HG03521 (cell line): ENCODE data around the gene CEP162.
"Not testable (repeated sequence)": the region's sequence is repeated elsewhere in the genome, so short reads cannot be mapped to it uniquely, and the experiment has no call there.

Experiments used
- ATAC-seq: cut with Tn5 transposase; IDR thresholded peaks from one replicate; pipeline ENCODE4 v1.9.1; 2021; ENCODE audit warnings: mild to moderate bottlenecking, moderate library complexity; ENCODE audit not compliant: unreplicated experiment

CEP162 gene

DNA sequence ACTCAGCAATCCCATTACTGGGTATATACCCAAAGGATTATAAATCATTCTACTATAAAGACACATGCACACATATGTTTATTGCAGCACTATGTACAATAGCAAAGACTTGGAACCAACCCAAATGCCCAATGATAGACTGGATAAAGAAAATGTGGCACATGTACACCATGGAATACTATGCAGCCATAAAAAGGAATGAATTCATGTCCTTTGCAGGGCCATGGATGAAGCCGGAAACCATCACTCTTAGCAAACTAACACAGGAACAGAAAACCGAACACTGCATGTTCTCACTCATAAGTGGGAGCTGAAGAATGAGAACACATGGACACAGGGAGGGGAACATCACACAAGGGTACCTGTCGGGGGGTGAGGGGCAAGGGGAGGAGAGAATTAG is 63.1 kb downstream of the CEP162 start:
- ATAC-seq: not testable (repeated sequence)

DNA sequence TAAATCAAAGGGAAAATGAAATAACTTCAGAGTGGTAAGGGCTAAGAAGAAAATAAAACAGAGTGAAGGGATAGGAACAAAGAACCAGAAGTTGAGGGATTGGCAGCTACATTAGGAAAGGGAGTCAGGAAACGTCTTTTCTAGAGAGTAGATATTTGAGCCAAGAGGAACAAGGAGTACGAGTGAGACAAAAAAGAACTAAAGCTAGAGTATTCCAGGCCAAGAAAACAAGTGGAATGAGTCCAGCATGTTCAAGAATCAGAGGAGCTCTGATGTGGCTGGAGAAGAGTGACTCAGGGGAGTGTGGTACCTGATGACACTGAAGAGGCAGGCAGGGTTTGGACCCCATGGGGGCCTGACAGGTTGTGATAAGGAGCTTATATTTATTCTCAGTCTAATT is 66.3 kb downstream of the CEP162 start:
- ATAC-seq: no peak

DNA sequence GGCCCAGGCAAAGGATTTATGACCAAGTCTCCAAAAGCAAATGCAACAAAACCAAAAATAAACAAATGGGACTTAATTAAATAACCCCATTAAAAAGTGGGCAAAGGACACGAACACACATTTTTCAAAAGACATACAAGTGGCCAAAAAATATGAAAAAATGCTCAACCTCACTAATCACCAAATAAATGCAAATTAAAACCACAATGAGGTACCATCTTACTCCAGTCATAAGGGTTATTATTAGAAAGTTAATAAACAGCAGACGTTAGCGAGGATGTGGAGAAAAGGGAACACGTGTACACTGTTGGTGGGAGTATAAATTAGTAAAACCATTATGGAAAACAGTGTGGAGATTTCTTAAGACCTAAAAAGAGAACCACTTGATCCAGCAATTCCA is 71.1 kb downstream of the CEP162 start:
- ATAC-seq: no peak

DNA sequence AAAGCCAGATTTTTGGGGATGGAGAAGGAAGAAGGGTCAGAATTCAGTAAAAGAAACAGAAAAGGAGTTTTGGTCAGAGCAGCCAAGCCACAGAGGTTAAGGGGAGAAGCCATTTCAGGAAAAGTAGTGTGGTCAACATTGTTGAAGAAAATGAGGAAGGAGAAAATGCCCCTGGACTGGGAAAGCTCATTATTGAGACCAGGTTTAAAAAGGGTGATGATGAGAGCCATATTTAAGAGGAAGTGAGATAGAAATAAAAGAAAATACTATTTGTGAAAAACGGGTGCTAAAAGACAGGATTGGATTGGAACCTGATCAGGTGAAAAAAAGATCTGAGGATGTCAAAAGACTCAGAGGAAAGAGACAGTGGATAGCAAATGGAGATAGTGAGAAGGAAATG is 75.8 kb downstream of the CEP162 start:
- ATAC-seq: no peak

DNA sequence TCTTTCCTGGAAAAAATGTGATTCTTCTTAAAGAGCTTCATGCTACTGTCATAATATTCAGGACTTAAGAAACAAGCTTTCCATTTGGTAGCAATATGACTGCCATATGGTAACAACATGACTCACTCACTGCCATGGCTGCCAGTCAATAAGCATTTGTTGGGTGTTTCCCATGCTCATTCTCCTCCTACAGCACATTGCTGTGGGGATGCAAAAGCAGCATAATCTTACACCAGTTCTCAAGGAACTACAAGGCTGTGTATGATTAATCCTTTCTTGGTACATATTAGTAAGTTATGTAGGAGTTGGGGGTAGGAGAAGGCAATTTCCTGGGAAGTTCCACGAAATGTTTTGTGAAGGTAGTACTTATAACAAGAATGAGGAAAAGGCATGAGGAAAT is 76.7 kb downstream of the CEP162 start:
- ATAC-seq: no peak

DNA sequence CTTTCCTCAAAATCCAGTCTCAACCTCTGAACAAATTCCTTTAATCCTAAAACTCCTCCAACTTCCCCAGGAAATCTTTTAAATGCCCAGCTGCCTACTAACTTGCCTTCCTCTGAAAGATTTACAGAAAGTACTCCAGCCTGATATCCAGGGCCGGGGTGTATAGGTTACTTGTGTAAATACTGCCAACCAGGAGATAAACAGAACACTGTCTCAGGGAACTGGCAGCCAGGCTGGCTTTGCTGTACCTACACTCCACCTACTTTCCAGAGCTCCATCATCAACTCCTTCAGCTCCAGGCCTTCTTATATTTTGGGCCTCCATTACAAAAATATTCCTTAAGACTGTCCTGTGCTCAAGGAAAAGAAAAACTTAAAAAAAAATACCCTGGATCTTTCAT is 85.9 kb downstream of the CEP162 start:
- ATAC-seq: no peak

DNA sequence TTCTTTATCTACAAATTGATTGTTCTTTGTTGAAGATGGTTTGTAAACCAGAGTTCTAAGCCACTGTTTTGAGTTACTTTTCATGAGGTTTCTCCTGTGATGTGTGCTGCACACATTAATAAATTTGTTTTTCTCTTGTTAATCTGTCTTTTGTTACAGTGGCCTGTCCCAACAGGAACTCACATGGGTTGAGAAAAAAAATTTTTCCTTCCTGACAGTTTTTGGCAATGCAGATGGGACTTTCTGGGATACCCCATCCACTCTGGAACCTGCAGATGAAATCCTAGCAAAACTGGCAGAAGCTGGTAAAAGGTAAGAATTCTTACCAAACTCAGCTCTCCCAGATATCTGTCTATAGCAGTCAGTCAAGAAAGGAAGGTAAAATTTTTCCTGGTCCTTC is 88.1 kb downstream of the CEP162 start:
- ATAC-seq: no peak

DNA sequence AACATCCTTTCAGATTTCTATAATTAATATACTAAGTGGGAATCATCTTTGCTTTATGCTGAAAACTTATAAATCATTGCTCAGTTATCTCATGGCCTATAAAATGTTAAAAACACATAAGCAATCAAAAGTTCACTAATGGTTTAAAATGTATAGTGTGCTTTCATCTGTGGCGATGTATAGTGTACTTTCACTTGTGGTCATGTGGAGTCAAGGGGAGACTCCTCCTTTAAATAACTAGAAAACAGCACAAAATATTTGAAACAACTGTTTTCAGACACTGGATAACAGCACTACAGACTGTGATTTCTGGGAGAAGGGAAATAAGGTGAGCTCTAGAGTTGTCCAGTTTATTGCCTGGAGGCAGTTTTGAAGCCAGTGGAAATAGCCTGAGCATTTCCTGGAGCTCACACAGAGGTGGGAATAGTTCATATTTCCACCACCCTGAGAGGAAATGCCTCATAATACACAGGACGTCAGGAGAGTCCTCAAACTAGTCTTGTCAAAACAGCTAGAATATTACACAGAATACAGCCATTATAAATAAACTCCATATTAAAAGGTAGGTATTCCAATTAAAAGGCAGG is 89.4 kb downstream of the CEP162 start:
- no peak for ATAC-seq

DNA sequence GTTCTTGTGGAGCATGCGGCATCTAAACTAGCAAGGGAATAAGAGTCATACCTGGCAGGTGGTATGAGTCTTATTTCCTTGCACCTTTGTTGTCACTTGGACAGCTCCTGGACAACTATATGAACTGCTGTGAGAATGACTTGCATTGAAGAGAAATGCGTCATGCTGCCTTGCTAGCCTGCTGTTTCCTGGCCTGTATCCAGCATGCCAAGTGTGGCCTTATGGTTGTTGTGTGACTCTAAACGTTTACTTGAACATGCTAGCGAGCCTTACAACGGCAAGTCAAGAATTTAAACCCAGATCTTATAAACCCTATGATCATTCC is 90.4 kb downstream of the CEP162 start:
- ATAC-seq: no peak

DNA sequence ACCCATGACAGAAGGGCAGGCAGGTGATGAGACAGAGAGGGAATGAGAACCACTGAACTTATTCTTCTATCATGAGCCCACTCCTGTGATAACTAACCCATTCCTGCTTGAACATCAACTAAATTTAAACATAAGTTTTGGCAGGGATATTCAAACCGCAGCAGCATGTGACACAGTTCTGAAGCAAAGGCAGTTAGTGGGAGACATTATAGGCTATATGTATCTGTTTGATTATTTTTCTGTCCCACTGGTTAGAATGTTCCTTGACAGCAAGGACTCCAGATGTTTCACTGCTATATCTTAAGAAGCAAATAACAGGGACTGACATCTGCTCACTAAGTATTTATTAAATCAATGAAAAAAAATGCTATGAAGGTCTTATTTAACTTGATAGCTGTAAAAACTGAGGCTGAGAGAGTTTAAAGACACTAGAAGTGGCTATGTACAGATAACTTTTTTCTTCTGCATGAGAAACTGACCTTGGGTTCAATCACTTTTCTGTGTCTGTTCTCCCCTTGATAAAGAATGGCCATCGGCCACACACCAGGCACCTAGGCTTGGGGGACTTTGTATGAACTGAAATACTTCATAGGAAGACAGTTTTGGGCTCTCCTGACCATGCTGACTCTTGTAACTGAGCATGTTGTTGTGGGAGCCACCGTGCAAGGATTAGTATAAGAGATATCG is 90.9 kb downstream of the CEP162 start:
- no peak for ATAC-seq

DNA sequence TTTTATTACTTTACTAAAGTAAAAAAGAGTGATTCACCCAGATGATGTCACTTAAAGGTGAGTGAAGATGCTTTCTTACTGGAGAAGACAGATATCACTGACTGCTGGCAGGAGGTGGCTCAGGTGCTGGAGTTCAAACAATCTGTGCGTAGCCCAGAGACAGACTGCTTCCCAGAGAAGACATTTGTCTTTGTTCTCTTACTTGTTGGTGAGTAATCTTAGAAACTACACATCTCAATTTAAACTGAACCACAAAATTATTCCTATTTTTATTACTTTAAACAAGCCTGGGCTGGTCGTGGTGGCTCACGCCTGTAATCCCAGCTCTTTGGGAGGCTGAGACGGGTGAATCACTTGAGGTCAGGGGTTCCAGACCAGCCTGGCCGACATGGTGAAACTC is 92.2 kb downstream of the CEP162 start:
- no peak for ATAC-seq

DNA sequence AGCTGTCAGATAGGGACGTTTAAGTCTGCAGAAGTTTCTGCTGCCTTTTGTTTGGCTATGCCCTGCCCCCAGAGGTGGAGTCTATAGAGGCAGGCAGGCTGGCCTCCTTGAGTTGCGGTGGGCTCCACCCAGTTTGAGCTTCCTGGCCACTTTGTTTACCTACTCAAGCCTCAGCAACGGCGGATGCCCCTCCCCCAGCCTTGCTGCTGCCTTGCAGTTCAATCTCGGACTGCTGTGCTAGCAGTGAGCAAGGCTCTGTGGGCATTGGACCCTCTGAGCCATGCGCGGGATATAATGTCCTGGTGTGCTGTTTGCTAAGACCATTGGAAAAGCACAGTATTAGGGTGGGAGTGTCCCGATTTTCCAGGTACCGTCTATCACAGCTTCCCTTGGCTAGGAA is 94.1 kb downstream of the CEP162 start:
- ATAC-seq: not testable (repeated sequence)

DNA sequence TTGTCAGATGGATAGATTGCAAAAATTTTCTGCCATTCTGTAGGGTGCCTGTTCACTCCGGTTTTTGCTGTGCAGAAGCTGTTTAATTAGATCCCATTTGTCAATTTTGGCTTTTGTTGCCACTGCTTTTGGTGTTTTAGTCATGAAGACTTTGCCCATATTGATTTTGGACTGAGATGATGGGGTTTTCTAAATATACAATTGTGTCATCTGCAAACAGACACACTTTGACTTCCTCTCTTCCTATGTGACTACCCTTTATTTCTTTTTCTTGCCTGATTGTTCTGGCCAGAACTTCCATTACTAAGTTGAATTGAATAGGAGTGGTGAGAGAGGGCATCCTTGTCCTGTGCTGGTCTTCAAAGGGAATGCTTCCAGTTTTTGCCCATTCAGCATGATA is 97.9 kb downstream of the CEP162 start:
- ATAC-seq: not testable (repeated sequence)

DNA sequence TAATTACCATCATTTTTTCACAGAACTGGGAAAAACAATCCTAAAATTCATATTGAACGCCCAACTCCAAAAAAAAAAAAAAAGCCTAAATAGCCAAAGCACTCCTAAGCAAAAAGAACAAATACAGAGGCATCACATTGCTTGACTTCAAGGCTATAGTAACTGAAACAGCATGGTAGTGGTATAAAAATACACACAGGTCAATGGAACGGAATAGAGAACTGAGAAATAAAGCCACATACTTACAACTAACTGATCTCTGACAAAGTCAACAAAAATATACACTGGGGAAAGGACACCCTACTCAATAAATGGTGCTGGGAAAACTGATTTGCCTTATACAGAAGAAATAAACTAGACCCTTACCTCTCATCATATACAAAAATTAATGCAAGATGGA is 104.3 kb downstream of the CEP162 start:
- no peak for ATAC-seq

DNA sequence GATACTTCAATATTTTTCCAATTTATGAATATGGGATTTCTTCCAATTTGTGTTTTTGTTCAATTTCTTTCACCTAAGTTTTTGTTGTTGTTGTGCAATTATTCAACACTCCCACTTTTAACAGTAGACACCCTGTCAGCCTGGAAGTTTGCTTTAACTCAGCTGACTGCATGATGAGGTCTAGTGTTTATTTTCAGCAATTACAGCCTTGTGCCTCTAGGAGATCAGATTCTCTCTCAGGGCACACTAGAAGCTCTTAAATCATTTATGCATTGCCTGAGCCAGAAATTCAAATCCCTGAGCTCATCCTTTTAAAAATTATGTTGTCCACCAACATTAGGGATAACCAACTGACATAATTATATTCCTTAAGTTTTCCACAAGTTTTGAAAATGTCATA is 108.2 kb downstream of the CEP162 start:
- no peak for ATAC-seq

DNA sequence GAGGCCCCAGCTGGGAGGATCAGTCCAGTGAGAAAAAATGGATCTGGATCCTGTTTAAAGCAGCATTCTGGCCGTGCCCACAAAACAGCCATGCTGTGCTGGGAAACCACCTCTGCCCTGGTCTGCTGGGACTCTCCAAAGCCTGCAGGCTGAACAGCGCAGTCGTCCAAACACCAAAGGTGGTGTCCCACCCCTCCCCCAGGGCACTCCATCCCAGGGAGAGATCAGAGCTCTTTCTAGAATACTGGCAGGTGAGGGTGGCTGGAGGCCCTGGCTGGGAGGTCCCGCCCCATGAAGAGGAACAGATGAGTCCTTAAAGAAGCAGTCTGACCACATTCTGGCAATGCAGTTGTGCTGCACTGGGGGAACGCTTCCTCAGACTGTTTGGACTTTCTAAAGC is 109.3 kb downstream of the CEP162 start:
- no peak for ATAC-seq

DNA sequence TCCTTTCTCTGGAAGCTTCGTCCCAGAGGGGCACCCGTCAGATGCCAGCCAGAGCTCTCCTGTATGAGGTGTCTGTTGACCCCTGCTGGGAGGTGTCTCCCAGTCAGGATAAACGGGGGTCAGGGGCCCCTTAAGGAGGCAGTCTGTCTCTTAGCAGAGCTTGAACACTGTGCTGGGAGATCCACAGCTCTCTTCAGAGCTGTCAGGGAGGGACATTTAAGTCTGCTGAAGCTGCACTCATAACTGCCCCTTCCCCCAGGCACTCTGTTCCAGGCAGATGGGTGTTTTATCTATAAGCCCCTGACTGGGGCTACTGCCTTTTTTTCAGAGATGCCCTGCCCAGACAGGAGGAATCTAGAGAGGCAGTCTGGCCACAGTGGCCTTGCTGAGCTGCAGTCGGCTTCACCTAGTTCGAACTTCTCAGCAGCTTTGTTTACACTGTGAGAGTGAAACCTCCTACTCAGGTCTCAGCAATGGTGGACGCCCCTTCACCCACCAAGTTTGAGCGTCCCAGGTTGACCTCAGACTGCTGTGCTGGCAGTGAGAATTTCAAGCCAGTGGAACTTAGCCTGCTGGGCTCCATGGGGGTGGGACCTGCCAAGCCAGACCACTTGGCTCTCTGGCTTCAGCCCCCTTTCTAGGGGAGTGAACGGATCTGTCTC is 112.4 kb downstream of the CEP162 start:
- not testable (repeated sequence) for ATAC-seq

DNA sequence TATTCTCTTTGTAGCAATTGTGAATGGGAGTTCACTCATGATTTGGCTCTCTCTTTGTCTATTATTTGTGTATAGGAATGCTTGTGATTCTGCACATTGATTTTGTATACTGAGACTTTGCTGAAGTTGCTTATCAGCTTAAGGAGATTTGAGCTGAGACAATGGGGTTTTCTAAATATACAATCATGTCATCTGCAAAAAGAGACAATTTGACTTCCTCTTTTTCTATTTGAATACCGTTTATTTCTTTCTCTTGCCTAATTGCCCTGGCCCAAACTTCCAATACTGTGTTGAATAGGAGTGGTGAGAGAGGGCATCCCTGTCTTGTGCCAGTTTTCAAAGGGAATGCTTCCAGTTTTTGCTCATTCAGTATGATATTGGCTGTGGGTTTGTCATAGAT is 116.1 kb downstream of the CEP162 start:
- ATAC-seq: not testable (repeated sequence)

DNA sequence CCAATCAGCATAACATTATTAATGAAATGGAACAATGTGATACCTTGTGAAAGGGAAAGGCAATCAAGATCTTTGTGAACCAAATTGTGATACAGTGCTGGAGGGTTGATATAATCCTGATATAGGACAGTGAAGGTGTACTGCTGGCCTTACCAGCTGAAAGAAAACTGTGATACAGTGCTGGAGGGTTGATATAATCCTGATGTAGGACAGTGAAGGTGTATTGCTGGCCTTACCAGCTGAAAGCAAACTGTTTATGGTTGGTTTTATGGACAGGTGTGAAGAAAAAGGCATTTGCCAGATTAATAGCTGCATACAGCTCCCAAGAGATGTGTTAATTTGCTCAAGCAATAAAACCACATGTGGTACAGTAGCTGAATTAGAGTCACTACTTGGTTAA is 119.9 kb downstream of the CEP162 start:
- ATAC-seq: no peak

DNA sequence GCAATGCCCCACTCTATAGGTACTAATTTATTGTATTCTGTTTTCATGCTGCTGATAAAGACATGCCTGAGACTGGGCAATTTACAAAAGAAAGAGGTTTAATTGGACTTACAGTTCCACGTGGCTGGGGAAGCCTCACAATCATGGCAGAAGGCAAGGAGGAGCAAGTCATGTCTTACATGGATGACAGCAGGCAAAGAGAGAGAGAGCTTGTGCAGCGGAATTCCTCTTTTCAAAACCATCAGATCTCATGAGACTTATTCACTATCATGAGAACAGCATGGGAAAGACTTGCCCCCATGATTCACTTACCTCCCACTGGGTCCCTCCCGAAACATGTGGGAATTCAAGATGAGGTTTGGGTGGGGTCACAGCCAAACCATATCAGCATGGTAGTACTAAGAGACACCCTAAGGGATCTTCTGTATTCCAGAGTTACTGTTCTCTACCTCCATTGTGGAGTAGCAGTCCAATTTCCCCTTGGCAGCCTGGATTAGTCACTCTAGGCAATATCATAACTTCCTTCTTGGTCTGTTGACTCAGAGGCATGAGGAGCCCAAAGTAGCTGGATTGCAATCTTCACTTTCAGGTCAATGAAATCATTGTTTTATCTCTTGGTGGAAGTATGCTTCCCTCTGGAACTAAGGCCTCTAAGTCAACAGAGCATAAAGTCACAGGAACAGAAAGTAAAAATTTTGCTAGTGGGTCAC is 122.1 kb downstream of the CEP162 start:
- not testable (repeated sequence) for ATAC-seq

DNA sequence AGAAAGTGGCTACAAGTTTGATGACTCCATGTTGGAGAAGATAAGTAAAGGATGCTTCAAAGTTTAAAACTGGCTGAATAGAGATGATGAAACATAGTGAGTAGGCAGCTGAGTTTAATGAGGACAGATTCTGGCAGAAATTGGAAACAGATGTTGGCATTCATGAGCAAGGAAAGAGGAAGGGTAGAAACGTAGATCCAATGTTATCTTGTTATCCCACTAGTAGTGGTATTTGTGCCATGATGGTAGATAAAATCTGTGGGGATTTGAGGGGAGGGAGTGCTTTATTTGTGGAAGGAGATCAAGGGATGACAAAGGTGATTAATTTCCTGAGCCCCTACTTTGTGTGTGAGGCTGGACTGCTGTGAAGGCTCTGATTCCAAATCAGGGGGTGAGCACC is 124.4 kb downstream of the CEP162 start:
- ATAC-seq: no peak

DNA sequence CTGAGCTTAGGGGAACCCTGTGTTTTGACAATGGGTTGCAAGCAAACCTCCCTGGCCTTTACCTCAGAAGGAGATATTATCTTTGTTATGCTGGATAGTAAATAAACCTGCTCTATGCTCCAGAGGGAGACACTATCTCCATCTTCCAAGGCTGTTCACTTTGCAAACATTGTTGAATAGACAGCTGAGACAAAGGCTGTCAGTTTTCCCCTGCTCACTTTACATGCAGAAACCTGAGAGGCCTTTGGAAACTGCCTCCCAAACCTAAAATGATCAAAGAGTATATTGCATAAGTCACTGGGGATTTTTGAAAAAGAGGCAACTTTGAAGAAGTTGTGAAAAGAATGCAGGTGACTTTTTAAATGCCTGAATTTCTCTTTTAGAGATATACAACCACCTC is 132.3 kb downstream of the CEP162 start:
- ATAC-seq: no peak
